ENCODE measurements around the gene ZNF165.

Gene ZNF165

DNA sequence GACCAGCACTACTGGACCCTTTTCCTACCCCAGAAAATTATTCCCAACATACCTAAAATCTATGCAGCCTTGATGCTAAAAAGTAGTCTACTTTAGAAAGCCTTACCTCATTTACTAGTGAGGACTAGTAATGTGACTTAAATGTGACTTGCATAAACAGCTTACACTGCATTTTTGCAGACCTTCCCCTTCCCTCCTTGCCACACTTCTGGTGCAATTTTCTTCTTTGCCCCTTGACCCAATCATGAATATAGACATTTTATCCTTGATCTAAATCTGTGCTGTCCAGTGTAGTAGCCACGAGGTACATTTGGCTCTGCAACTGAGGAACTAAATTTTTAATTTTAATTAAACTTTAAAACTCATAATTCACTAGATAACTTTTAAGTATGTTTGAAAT lies 54.3 kb downstream of the ZNF165 start:
- no peak overlapping the region for H3K4me3 ChIP-seq (ENCODE audit: low read length)
- no peaks in the 10 kb centered on the region for H3K36me3 ChIP-seq (replicated peaks; ENCODE audit: insufficient read depth, low read length)
- no peaks in the 10 kb centered on the region for H3K9me2 ChIP-seq (replicated peaks; ENCODE audit: insufficient read depth, low read length)
- H3K27me3 ChIP-seq (replicated peaks; ENCODE audit: insufficient read depth, low read length) = no peaks in the 10 kb centered on the region
- H3K9me3 ChIP-seq (replicated peaks; ENCODE audit: insufficient read depth, low read length) = no peaks in the 10 kb centered on the region
- H3K9ac ChIP-seq (ENCODE audit: low read length) = no peak overlapping the region
- peaks cover 59% of the 10 kb centered on the region for H3K79me2 ChIP-seq (ENCODE audit: low read length)
- H3K4me2 ChIP-seq (ENCODE audit: low read depth, low read length) = no peak overlapping the region
- TF ChIP-seq, protein P1, sequence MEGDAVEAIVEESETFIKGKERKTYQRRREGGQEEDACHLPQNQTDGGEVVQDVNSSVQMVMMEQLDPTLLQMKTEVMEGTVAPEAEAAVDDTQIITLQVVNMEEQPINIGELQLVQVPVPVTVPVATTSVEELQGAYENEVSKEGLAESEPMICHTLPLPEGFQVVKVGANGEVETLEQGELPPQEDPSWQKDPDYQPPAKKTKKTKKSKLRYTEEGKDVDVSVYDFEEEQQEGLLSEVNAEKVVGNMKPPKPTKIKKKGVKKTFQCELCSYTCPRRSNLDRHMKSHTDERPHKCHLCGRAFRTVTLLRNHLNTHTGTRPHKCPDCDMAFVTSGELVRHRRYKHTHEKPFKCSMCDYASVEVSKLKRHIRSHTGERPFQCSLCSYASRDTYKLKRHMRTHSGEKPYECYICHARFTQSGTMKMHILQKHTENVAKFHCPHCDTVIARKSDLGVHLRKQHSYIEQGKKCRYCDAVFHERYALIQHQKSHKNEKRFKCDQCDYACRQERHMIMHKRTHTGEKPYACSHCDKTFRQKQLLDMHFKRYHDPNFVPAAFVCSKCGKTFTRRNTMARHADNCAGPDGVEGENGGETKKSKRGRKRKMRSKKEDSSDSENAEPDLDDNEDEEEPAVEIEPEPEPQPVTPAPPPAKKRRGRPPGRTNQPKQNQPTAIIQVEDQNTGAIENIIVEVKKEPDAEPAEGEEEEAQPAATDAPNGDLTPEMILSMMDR (IDR thresholded peaks at IDR 0.05; ENCODE audit: low read length) = no peak
- TF ChIP-seq EZH2 (optimal IDR thresholded peaks at IDR 0.05; ENCODE audit: low read depth, low read length) = no peak
- TF ChIP-seq EZH2phosphoT487 (IDR thresholded peaks at IDR 0.05; ENCODE audit: low read length) = no peak
- H3F3A ChIP-seq (ENCODE audit: insufficient read depth, low read length) = peaks cover 13% of the 10 kb centered on the region
- no peaks in the 10 kb centered on the region for H4K20me1 ChIP-seq (ENCODE audit: insufficient read depth, low read length)
- no peak overlapping the region for H2AFZ ChIP-seq (ENCODE audit: low read length)
- peaks cover 18% of the 10 kb centered on the region for H3K4me1 ChIP-seq (ENCODE audit: low read length)
- no peak overlapping the region for H3K27ac ChIP-seq (ENCODE audit: low read length)
- no peak for DNase-seq

DNA sequence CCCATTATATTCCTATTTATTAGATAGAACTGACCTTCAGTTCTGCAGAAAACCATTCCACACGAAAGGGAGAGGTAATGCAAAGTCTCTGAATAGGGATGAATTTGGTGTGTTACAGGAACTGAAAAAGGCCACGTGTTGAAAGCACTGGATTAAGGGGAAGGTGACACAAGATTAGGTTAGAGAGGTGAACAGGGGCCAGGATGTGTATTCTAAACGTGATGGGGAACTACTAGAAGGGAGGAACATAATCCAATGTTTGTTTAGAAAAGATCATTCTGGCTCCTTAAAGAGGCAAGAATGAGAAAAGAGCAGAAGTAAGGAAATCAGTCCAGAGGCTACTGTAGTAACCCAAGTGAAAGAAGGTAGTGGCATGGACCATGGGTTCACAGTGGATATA lies 55.0 kb downstream of the ZNF165 start:
- no peaks in the 10 kb centered on the region for H3K27me3 ChIP-seq (replicated peaks; ENCODE audit: insufficient read depth, low read length)
- peak overlapping the region; percentile 83 for H3K4me3 ChIP-seq (ENCODE audit: low read length)
- peak overlapping the region; percentile 75 for H3K4me2 ChIP-seq (ENCODE audit: low read depth, low read length)
- H3F3A ChIP-seq (ENCODE audit: insufficient read depth, low read length) = peaks cover 13% of the 10 kb centered on the region
- no peaks in the 10 kb centered on the region for H3K36me3 ChIP-seq (replicated peaks; ENCODE audit: insufficient read depth, low read length)
- H3K9me3 ChIP-seq (replicated peaks; ENCODE audit: insufficient read depth, low read length) = no peaks in the 10 kb centered on the region
- DNase-seq = no peak
- TF ChIP-seq EZH2phosphoT487 (IDR thresholded peaks at IDR 0.05; ENCODE audit: low read length) (no peak), EZH2 (optimal IDR thresholded peaks at IDR 0.05; ENCODE audit: low read depth, low read length) (no peak)
- TF ChIP-seq, protein P1 (IDR thresholded peaks at IDR 0.05; ENCODE audit: low read length) = no peak
- no peak overlapping the region for H3K27ac ChIP-seq (ENCODE audit: low read length)
- H3K79me2 ChIP-seq (ENCODE audit: low read length) = peaks cover 52% of the 10 kb centered on the region
- no peak overlapping the region for H3K9ac ChIP-seq (ENCODE audit: low read length)
- H2AFZ ChIP-seq (ENCODE audit: low read length) = no peak overlapping the region
- no peaks in the 10 kb centered on the region for H4K20me1 ChIP-seq (ENCODE audit: insufficient read depth, low read length)
- peaks cover 18% of the 10 kb centered on the region for H3K4me1 ChIP-seq (ENCODE audit: low read length)
- H3K9me2 ChIP-seq (replicated peaks; ENCODE audit: insufficient read depth, low read length) = no peaks in the 10 kb centered on the region

DNA sequence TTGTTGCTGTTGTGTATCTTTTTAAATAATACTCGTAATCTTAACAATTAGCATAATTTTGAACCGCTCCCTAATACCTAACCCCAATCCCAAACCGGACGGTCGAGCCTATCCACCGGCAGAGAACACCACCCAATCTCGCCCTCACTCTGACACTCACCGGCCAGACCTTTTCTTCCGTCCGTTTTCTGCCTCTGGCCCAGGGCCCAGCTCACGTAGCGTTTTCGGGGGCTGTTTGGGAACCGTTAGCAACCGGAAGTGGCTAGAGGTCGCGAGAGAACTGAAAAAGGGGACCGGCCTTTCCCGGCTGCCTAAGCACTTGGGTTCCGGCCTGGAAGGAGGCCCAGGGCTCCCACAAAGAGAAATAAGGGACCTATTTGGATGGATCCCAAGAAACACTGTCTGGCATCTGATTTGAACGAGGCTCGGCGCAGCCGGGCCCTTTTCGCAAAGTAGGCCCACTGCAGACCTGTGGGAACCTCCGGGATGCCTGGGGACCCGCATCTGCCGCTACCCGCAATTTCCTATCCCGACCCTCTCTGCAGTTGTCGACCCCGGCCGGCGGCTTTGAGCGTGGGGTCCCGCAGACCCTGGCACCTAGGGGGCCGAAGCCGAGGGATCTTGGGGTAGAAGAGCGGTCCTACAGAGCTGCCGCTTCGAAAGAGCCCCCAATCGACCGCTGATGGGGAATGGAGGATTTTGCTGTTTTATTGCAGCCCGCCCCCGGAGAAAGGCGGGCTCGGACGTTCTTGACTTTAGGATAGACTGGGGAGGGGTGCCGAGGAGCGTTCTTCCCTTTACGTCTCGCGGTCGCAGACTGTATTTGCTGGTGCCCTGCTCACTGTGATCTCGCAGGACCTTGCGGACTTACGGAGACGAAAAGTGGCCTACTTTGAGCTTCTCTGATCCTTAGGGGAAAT lies 56.5 kb downstream of the ZNF165 start:
- TF ChIP-seq EZH2 (optimal IDR thresholded peaks at IDR 0.05; ENCODE audit: low read depth, low read length) (no peak), EZH2phosphoT487 (IDR thresholded peaks at IDR 0.05; ENCODE audit: low read length) (no peak)
- TF ChIP-seq, protein P1 (IDR thresholded peaks at IDR 0.05; ENCODE audit: low read length) = no peak
- Histone ChIP-seq H3K9me2 (replicated peaks; ENCODE audit: insufficient read depth, low read length) (no peaks in the 10 kb centered on the region), H3K9ac (ENCODE audit: low read length) (peak overlapping the region; percentile 78), H4K20me1 (ENCODE audit: insufficient read depth, low read length) (no peaks in the 10 kb centered on the region), H3K79me2 (ENCODE audit: low read length) (peaks cover 43% of the 10 kb centered on the region), H3K27me3 (replicated peaks; ENCODE audit: insufficient read depth, low read length) (no peaks in the 10 kb centered on the region), H2AFZ (ENCODE audit: low read length) (peak overlapping the region; percentile 100), H3K4me3 (ENCODE audit: low read length) (peak overlapping the region; percentile 83), H3F3A (ENCODE audit: insufficient read depth, low read length) (peaks cover 13% of the 10 kb centered on the region), H3K9me3 (replicated peaks; ENCODE audit: insufficient read depth, low read length) (no peaks in the 10 kb centered on the region), H3K27ac (ENCODE audit: low read length) (peak overlapping the region; percentile 65; the same call in 1 of the 2 replicates), H3K36me3 (replicated peaks; ENCODE audit: insufficient read depth, low read length) (no peaks in the 10 kb centered on the region), H3K4me1 (ENCODE audit: low read length) (peaks cover 18% of the 10 kb centered on the region), H3K4me2 (ENCODE audit: low read depth, low read length) (peak overlapping the region; percentile 75)
- peak; percentile 86 for DNase-seq

Data from MM.1S (cell line).